Measurements from ENCODE around the gene CIZ1. TPM values are rescaled to one million over a fixed set of nuclear protein-coding genes. Genes with fewer than 3 reads are reported as not detected.

CIZ1 gene
- total and polyA plus RNA-seq, 2 donors from 2014 or later = 48.1 to 89.9 TPM

DNA sequence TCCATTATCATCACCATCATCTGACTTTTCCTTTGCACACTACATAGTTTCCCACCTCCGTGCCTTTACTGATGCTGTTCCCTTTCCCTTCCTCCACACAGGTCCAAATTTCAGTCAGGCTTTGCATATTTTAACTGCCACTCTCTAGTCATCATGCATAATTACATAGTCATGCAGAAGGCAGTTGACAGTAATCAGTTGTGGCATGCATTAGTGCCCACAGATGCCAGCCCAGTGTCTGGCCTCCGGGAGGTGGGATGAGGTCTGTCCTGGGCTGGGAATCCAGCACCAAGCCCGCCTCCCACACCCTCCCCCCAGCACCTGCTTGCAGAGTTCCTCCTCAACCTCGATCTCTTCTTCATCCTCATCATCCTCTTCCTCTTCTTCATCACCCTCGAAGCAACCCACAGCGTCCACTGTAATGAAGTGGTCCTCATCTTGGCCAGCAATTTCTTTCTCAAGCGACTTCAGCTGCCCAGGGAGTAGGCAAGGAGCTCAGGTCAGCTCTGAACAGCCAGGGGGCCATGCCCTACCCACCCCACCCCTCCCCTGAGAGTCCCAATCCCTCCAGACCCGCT, 22.6 kb downstream of the CIZ1 start:
- intact Hi-C loops (cut with DNase I) = no loop called here
- TF ChIP-seq, protein P1, sequence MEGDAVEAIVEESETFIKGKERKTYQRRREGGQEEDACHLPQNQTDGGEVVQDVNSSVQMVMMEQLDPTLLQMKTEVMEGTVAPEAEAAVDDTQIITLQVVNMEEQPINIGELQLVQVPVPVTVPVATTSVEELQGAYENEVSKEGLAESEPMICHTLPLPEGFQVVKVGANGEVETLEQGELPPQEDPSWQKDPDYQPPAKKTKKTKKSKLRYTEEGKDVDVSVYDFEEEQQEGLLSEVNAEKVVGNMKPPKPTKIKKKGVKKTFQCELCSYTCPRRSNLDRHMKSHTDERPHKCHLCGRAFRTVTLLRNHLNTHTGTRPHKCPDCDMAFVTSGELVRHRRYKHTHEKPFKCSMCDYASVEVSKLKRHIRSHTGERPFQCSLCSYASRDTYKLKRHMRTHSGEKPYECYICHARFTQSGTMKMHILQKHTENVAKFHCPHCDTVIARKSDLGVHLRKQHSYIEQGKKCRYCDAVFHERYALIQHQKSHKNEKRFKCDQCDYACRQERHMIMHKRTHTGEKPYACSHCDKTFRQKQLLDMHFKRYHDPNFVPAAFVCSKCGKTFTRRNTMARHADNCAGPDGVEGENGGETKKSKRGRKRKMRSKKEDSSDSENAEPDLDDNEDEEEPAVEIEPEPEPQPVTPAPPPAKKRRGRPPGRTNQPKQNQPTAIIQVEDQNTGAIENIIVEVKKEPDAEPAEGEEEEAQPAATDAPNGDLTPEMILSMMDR (IDR thresholded peaks at IDR 0.05; ENCODE audit: borderline replicate concordance, extremely low read depth, insufficient read depth) = no peak
- Histone ChIP-seq H3K9me3 (ENCODE audit: control insufficient read depth in 2 of 3, insufficient read depth in 1 of 3, low read length in 3 of 3) (no peaks in the 10 kb centered on the region), H3K4me1 (ENCODE audit: control insufficient read depth in 2 of 3, insufficient read depth in 2 of 3, low read depth in 1 of 3, low read length in 3 of 3) (no peaks in the 10 kb centered on the region), H3K27me3 (ENCODE audit: control insufficient read depth, insufficient read depth, low read length) (no peaks in the 10 kb centered on the region), H3K9ac (ENCODE audit: low read length in 3 of 3) (no peak overlapping the region), H3K4me3 (ENCODE audit: low read length in 3 of 3) (no peak overlapping the region), H3K27ac (ENCODE audit: low read depth in 2 of 2, low read length in 2 of 2) (no peak overlapping the region), H3K36me3 (ENCODE audit: control insufficient read depth in 2 of 3, insufficient read depth in 3 of 3, low read length in 3 of 3) (peaks cover 7 to 37% (median 23%) of the 10 kb centered on the region in 3 donors)
- DNase-seq (no peak), FAIRE-seq (no peak)

DNA sequence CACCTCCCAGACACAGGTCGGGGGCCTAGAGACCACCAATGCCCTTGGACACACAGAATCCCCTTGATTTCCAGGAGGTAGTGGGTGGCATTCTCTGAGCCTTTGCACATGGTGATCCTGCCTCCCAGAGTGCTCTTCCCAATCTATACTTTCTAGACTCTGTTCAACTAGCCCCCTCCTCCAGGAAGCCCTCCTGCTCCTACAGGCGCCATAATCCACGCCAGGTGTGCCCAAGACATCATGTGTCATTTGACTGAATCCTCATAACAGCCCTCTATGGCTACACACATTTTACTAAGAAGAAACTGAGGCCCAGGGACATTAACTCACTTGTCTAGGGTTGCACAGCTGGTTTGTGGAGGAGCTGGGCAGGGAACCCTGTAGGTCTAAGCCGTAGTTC, 24.2 kb downstream of the CIZ1 start:
- TF ChIP-seq, protein P1 (IDR thresholded peaks at IDR 0.05; ENCODE audit: borderline replicate concordance, extremely low read depth, insufficient read depth) = no peak
- peaks cover 7 to 41% (median 23%) of the 10 kb centered on the region in 3 donors for H3K36me3 ChIP-seq (ENCODE audit: control insufficient read depth in 2 of 3, insufficient read depth in 3 of 3, low read length in 3 of 3)
- no peak overlapping the region for H3K9ac ChIP-seq (ENCODE audit: low read length in 3 of 3)
- no peaks in the 10 kb centered on the region for H3K9me3 ChIP-seq (ENCODE audit: control insufficient read depth in 2 of 3, insufficient read depth in 1 of 3, low read length in 3 of 3)
- no peaks in the 10 kb centered on the region for H3K4me1 ChIP-seq (ENCODE audit: control insufficient read depth in 2 of 3, insufficient read depth in 2 of 3, low read depth in 1 of 3, low read length in 3 of 3)
- DNase-seq (no peak), FAIRE-seq (no peak)
- H3K27ac ChIP-seq (ENCODE audit: low read depth in 2 of 2, low read length in 2 of 2) = no peak overlapping the region
- H3K4me3 ChIP-seq (ENCODE audit: low read length in 3 of 3) = no peak overlapping the region
- intact Hi-C loops (cut with DNase I) = no loop called here
- no peaks in the 10 kb centered on the region for H3K27me3 ChIP-seq (ENCODE audit: control insufficient read depth, insufficient read depth, low read length)

DNA sequence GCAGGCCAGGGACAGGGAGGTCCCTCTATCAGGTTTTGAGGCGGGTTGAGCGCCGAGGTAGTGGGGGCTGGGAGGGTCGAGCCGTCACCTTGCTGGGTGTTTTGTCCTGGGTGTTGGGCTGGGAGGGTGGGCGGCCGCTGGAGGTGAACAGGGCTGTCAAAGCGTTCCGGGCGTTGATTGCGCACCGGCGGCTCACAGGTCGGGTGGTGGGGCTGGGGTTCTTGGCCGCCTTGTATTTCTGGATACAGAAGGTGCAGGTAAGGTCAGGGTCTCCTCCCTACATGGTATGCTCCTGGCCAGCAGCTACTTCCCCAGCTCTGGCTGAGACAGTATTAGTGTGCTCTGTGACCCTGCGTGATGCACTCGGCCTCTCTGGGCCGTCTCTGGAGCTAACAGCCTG, 25.2 kb downstream of the CIZ1 start:
- no peaks in the 10 kb centered on the region for H3K27me3 ChIP-seq (ENCODE audit: control insufficient read depth, insufficient read depth, low read length)
- peaks cover 7 to 41% (median 23%) of the 10 kb centered on the region in 3 donors for H3K36me3 ChIP-seq (ENCODE audit: control insufficient read depth in 2 of 3, insufficient read depth in 3 of 3, low read length in 3 of 3)
- no peak overlapping the region for H3K27ac ChIP-seq (ENCODE audit: low read depth in 2 of 2, low read length in 2 of 2)
- H3K4me1 ChIP-seq (ENCODE audit: control insufficient read depth in 2 of 3, insufficient read depth in 2 of 3, low read depth in 1 of 3, low read length in 3 of 3) = peaks cover 0 to 2% (median 0%) of the 10 kb centered on the region in 3 donors
- TF ChIP-seq, protein P1 (IDR thresholded peaks at IDR 0.05; ENCODE audit: borderline replicate concordance, extremely low read depth, insufficient read depth) = no peak
- no peak overlapping the region for H3K9ac ChIP-seq (ENCODE audit: low read length in 3 of 3)
- no peak overlapping the region for H3K4me3 ChIP-seq (ENCODE audit: low read length in 3 of 3)
- intact Hi-C loops (cut with DNase I) = no loop called here
- DNase-seq = peak in 1 of 5 donors; percentile 67
- H3K9me3 ChIP-seq (ENCODE audit: control insufficient read depth in 2 of 3, insufficient read depth in 1 of 3, low read length in 3 of 3) = no peaks in the 10 kb centered on the region
- no peak for FAIRE-seq

All from kidney (tissue), 14 donors.